Activated CD8-positive, alpha-beta T cell treated with anti-CD3 and anti-CD28 coated beads for 36 hours (primary cell): ENCODE data around the gene SLC25A17. TPM values are rescaled to one million over a fixed set of nuclear protein-coding genes. Genes with fewer than 3 reads are reported as not detected.
A peak's percentile ranks its signal among the peaks of the same experiment; 100 is the strongest.

Experiments
- ATAC-seq: fragments of 200-7000 bp; cut with Tn5 transposase; one replicate; pipeline ENCODE4 v1.10.0; 2021; ENCODE audit warnings: mild to moderate bottlenecking, moderate library complexity
- CTCF ChIA-PET: fragments of 350-600 bp; sonication (Branson Sonifier 250); formaldehyde crosslinking; loops from one replicate; lab custom pipeline; 2021; ENCODE audit warnings: antibody characterized with exemption; lab: Charles Lee
- POLR2A ChIA-PET: fragments of 350-600 bp; sonication (Branson Sonifier 250); formaldehyde crosslinking; loops from one replicate; lab custom pipeline; 2021; ENCODE audit warnings: antibody characterized with exemption; lab: Charles Lee
- DNase-seq: peaks from one replicate; pipeline ENCODE4 v3.0.0-alpha.2; 2020
- H3K27ac Mint-ChIP-seq: one replicate; pipeline ENCODE4 v1.8.0; 2021; ENCODE audit warnings: mild to moderate bottlenecking, mixed read lengths
- H3K27me3 Mint-ChIP-seq: one replicate; pipeline ENCODE4 v1.8.0; 2021; ENCODE audit warnings: mixed read lengths
- H3K36me3 Mint-ChIP-seq: one replicate; pipeline ENCODE4 v1.8.0; 2021; ENCODE audit warnings: low read depth, mixed read lengths
- H3K4me1 Mint-ChIP-seq: one replicate; pipeline ENCODE4 v1.8.0; 2021; ENCODE audit warnings: low read depth, mixed read lengths
- H3K4me3 Mint-ChIP-seq: one replicate; pipeline ENCODE4 v1.8.0; 2021; ENCODE audit warnings: mild to moderate bottlenecking, moderate library complexity, mixed read lengths
- H3K9me3 Mint-ChIP-seq: one replicate; pipeline ENCODE4 v1.8.0; 2021; ENCODE audit warnings: mixed read lengths
- CTCF ChIP-seq: fragments of 200-600 bp; IDR thresholded peaks from one replicate; pipeline ENCODE4 v1.8.0; 2022; ENCODE audit warnings: antibody characterized with exemption, mild to moderate bottlenecking
- intact Hi-C: fragments of 100-400 bp; cut with micrococcal nuclease; formaldehyde crosslinking; loops from one replicate; pipeline ENCODE4 v1.10.0; 2022
- total RNA-seq, 2 experiments: library from RNA; stranded (reverse); gene quantifications; one replicate each; pipeline ENCODE4 v1.2.3, GENCODE V29; 2021

The SLC25A17 gene
- total RNA-seq, 2 experiments from 2014 or later = 28.0 to 34.8 TPM

DNA sequence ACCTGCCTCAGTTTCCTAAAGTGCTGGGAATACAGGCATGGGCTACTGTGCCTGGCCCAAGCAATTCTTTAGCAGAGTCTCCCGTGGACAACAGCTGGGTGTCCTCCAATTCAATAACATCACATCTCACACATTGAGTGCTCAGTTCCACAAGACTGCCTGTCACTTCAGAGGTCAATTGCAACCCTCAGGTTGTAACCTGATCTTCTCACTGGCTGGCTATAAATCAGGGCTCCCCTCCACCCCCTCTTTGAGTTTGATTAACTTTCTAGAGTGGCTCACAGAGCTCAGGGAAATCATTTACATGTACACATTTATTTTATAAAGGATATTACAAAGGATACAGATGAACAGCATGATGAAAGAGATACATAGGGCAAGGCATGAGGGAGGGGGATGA lies 71.8 kb downstream of the SLC25A17 start:
- no peak for ATAC-seq
- no peaks in the 10 kb centered on the region for H3K36me3 Mint-ChIP-seq
- no peak for DNase-seq
- H3K27me3 Mint-ChIP-seq = no peaks in the 10 kb centered on the region
- no peak overlapping the region for H3K27ac Mint-ChIP-seq
- H3K4me1 Mint-ChIP-seq = peaks cover 2% of the 10 kb centered on the region
- intact Hi-C loops = no loop called here
- H3K4me3 Mint-ChIP-seq = no peak overlapping the region
- TF ChIP-seq CTCF = no peak
- ChIA-PET CTCF (interaction anchor here (1.4 to 1.7 kb wide), 2 partner anchors 12 to 13 kb away, joined by 4 to 5 read pairs; no protein-coding TSS in a partner anchor), POLR2A (interaction anchor here (0.6 kb wide), 1 partner anchor 21 kb away, joined by 4 read pairs; no protein-coding TSS in a partner anchor)
- peaks cover 3% of the 10 kb centered on the region for H3K9me3 Mint-ChIP-seq

GRCh38 chr22:40746428-40747220 lies 72.5 kb downstream of the SLC25A17 start:
- H3K27ac Mint-ChIP-seq = no peak overlapping the region

DNA sequence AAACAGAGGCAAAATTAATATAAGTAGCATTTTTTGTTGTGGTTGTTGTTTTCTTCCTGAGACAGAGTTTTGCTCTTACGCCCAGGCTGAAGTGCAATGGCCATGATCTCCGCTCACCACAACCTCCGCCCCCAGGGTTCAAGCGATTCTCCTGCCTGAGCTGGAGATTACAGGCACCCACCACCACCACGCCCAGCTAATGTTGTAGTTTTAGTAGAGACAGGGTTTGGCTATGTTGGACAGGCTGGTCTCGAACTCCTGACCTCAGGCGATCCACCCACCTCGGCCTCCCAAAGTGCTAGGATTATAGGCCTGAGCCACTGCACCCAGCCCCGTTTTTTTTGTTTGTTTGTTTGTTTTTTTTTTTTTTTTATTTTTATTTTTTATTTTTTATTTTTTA lies 75.4 kb downstream of the SLC25A17 start:
- Mint-ChIP-seq H3K27ac (no peak overlapping the region), H3K4me1 (no peaks in the 10 kb centered on the region), H3K27me3 (no peaks in the 10 kb centered on the region), H3K36me3 (no peaks in the 10 kb centered on the region), H3K4me3 (no peak overlapping the region), H3K9me3 (peaks cover 3% of the 10 kb centered on the region)
- DNase-seq (no peak), ATAC-seq (no peak)
- intact Hi-C loops = no loop called here
- CTCF ChIA-PET = no interaction called here
- POLR2A ChIA-PET = no interaction called here
- no peak for TF ChIP-seq CTCF

More at GRCh38 chr22:40746428-40747220, 72.5 kb downstream of the SLC25A17 start:
- CTCF ChIA-PET = interaction anchor here (1.4 to 1.7 kb wide), 2 partner anchors 13 to 14 kb away, joined by 4 to 5 read pairs; no protein-coding TSS in a partner anchor
- peaks cover 2% of the 10 kb centered on the region for H3K4me1 Mint-ChIP-seq
- H3K27me3 Mint-ChIP-seq = no peaks in the 10 kb centered on the region
- intact Hi-C loops = no loop called here
- H3K36me3 Mint-ChIP-seq = no peaks in the 10 kb centered on the region
- DNase-seq = no peak
- H3K4me3 Mint-ChIP-seq = no peak overlapping the region
- TF ChIP-seq CTCF = no peak
- peaks cover 3% of the 10 kb centered on the region for H3K9me3 Mint-ChIP-seq
- POLR2A ChIA-PET = no interaction called here
- ATAC-seq = no peak

DNA sequence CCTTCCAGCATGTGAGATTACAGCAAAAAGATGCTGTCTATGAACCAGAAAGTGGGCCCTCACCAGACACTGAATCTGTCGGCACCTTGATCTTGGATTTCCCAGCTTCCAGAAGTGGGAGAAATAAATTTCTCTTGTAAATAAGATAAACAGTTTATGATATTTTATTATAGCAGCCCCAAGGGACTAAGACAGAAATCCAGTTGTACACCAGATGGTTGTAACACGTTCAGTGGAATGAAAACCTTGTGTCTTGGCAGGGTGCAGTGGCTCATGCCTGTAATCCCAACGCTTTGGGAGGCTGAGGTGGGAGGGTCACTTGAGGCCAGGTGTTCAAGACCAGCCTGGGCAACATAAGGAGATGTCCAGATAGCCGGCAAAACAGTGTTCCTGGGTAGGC lies 78.0 kb downstream of the SLC25A17 start:
- no peak for TF ChIP-seq CTCF

GRCh38 chr22:40739721-40740120 lies 79.4 kb downstream of the SLC25A17 start:
- ATAC-seq (no peak), DNase-seq (peak; percentile 23)
- Mint-ChIP-seq H3K4me1 (no peaks in the 10 kb centered on the region), H3K4me3 (no peak overlapping the region), H3K27me3 (no peaks in the 10 kb centered on the region), H3K36me3 (no peaks in the 10 kb centered on the region), H3K9me3 (no peaks in the 10 kb centered on the region), H3K27ac (no peak overlapping the region)
- POLR2A ChIA-PET = interaction anchor here (0.6 kb wide), 1 partner anchor 999 kb away, joined by 3 read pairs; no protein-coding TSS in a partner anchor
- CTCF ChIA-PET = no interaction called here
- no peak for TF ChIP-seq CTCF
- intact Hi-C loops = no loop called here

More for the DNA sequence above, 78.0 kb downstream of the SLC25A17 start:
- ATAC-seq (no peak), DNase-seq (no peak)
- ChIA-PET POLR2A (no interaction called here), CTCF (no interaction called here)
- Mint-ChIP-seq H3K36me3 (no peaks in the 10 kb centered on the region), H3K27ac (no peak overlapping the region), H3K9me3 (no peaks in the 10 kb centered on the region), H3K4me1 (no peaks in the 10 kb centered on the region), H3K27me3 (no peaks in the 10 kb centered on the region), H3K4me3 (no peak overlapping the region)
- intact Hi-C loops = no loop called here
